Lung (tissue), 12 donors: Measurements from ENCODE around the gene ST3GAL5. TPM values are rescaled to one million over a fixed set of nuclear protein-coding genes. Genes with fewer than 3 reads are reported as not detected.

Experiments used
- ATAC-seq: fragments of 200-7000 bp; cut with Tn5 transposase; one replicate; pipeline ENCODE4 v1.9.1; 2020; ENCODE audit warnings: moderate number of reproducible peaks; ENCODE audit not compliant: insufficient read depth, low FRiP score
- DNase-seq, 3 donors: peaks; one replicate each; pipeline ENCODE4 v3.0.0-alpha.2; 2013 to 2017
- H3K27ac ChIP-seq, 2 donors: one replicate each; pipeline ENCODE4 v1.5.1; 2013; ENCODE audit warnings: mild to moderate bottlenecking in 2 of 2, moderate library complexity in 2 of 2, control low read depth in 1 of 2, inconsistent platforms in 1 of 2, low read depth in 1 of 2, low read length in 1 of 2
- H3K27me3 ChIP-seq, 3 donors: one replicate each; pipeline ENCODE4 v1.5.1; 2013; ENCODE audit warnings: low read length in 2 of 3; ENCODE audit not compliant: control insufficient read depth in 3 of 3, insufficient read depth in 3 of 3
- H3K36me3 ChIP-seq, 4 donors: one replicate each; pipeline ENCODE4 v1.5.1; 2013; ENCODE audit warnings: low read length in 4 of 4, mild to moderate bottlenecking in 1 of 4, moderate library complexity in 1 of 4; ENCODE audit not compliant: control insufficient read depth in 4 of 4, insufficient read depth in 4 of 4
- H3K4me1 ChIP-seq, 5 donors: one replicate each; pipeline ENCODE4 v1.5.1; 2013; ENCODE audit warnings: low read length in 5 of 5, mild to moderate bottlenecking in 2 of 5, moderate library complexity in 1 of 5; ENCODE audit not compliant: control insufficient read depth in 5 of 5, insufficient read depth in 5 of 5
- H3K4me3 ChIP-seq: one replicate; pipeline ENCODE4 v1.5.1; 2013; ENCODE audit warnings: mild to moderate bottlenecking, control low read depth, moderate library complexity
- H3K9ac ChIP-seq, 2 donors: one replicate each; pipeline ENCODE4 v1.5.1; 2013; ENCODE audit warnings: low read length in 2 of 2, control low read depth in 1 of 2; ENCODE audit not compliant: insufficient read depth in 1 of 2
- H3K9me3 ChIP-seq, 4 donors: one replicate each; pipeline ENCODE4 v1.5.1; 2013; ENCODE audit warnings: low read length in 3 of 4, mild to moderate bottlenecking in 1 of 4, moderate library complexity in 1 of 4; ENCODE audit not compliant: control insufficient read depth in 4 of 4, insufficient read depth in 3 of 4
- CTCF ChIP-seq: IDR thresholded peaks from 2 replicates; pipeline ENCODE4 v1.5.1; 2012; ENCODE audit warnings: mild to moderate bottlenecking; ENCODE audit errors: control extremely low read depth, extremely low read depth
- WGBS, 2 donors: extraction: QIAGEN DNeasy Blood & Tissue Kit; methylation state at CpG; one replicate each; pipeline ENCODE4 v1.1.7; 2013; 5-methylcytosine and 5-hydroxymethylcytosine counted together
- polyA plus RNA-seq, 2 donors: library from polyadenylated mRNA; stranded (reverse); fragments of 200-250 nt; gene quantifications; one replicate each; pipeline ENCODE4 v1.2.1, GENCODE V29; 2013
- total RNA-seq, 2 donors: library from RNA; depleted of rRNA in 1 of 2; stranded (reverse); fragments of >200 nt in 1 of 2; gene quantifications; one replicate each; pipeline ENCODE4 v1.2.1, GENCODE V29; 2014 to 2021
- donor health status: control.
- donor health status: control.
- donor health status: Bipolar disorder and iron deficiency.
- donor health status: healthy.
- donor health status: DM: yes; HTN: yes; CAD: no.

Gene ST3GAL5
- total and polyA plus RNA-seq, 4 donors: 31.1 to 149 (median 64.4) TPM

- no peaks in the 10 kb centered on the region for H3K4me1 ChIP-seq
These were observed 49.3 kb downstream of the ST3GAL5 start for GRCh38 chr2:85839461-85839860.

GRCh38 chr2:85838641-85839040, 50.1 kb downstream of the ST3GAL5 start:
- DNase-seq: no peak
- no peaks in the 10 kb centered on the region for H3K9me3 ChIP-seq
- ATAC-seq: no peak
- WGBS, 2 donors: 93 to 95% methylated on average over 6 of the region's 6 CpGs
- H3K27me3 ChIP-seq: no peaks in the 10 kb centered on the region
- no peaks in the 10 kb centered on the region for H3K4me1 ChIP-seq
- H3K27ac ChIP-seq: peak overlapping the region in 1 of 2 donors; percentile 15
- H3K4me3 ChIP-seq: no peak overlapping the region
- no peak for TF ChIP-seq CTCF
- H3K9ac ChIP-seq: no peak overlapping the region
- H3K36me3 ChIP-seq: peaks cover 0 to 14% (median under 1%) of the 10 kb centered on the region in 4 donors

More at GRCh38 chr2:85839461-85839860, 49.3 kb downstream of the ST3GAL5 start:
- Histone ChIP-seq H3K27ac (no peak overlapping the region), H3K27me3 (no peaks in the 10 kb centered on the region), H3K9me3 (no peaks in the 10 kb centered on the region), H3K4me3 (no peak overlapping the region), H3K9ac (no peak overlapping the region), H3K36me3 (peaks cover 0 to 14% (median 1%) of the 10 kb centered on the region in 4 donors)
- WGBS, 2 donors: 94 to 98% methylated on average over 10 of the region's 10 CpGs
- DNase-seq (no peak), ATAC-seq (no peak)
- TF ChIP-seq CTCF: no peak

- no peak overlapping the region for H3K27ac ChIP-seq
- H3K4me1 ChIP-seq: no peaks in the 10 kb centered on the region
- H3K9ac ChIP-seq: no peak overlapping the region
- no peak for TF ChIP-seq CTCF
- no peaks in the 10 kb centered on the region for H3K9me3 ChIP-seq
- ATAC-seq (no peak), DNase-seq (no peak)
- no peak overlapping the region for H3K4me3 ChIP-seq
- H3K36me3 ChIP-seq: peaks cover 0 to 13% (median 0%) of the 10 kb centered on the region in 4 donors
- H3K27me3 ChIP-seq: no peaks in the 10 kb centered on the region
- WGBS, 2 donors: 64 to 80% methylated on average over 4 of the region's 4 CpGs
These were observed 50.6 kb downstream of the ST3GAL5 start for GRCh38 chr2:85838181-85838580.

- TF ChIP-seq CTCF: no peak
These were observed 54.3 kb downstream of the ST3GAL5 start for GRCh38 chr2:85834466-85834865.

More at GRCh38 chr2:85834466-85834865, 54.3 kb downstream of the ST3GAL5 start:
- Histone ChIP-seq H3K4me3 (no peak overlapping the region), H3K9me3 (no peaks in the 10 kb centered on the region), H3K36me3 (peaks cover 0 to 7% (median 0%) of the 10 kb centered on the region in 4 donors), H3K27ac (no peak overlapping the region), H3K4me1 (no peaks in the 10 kb centered on the region), H3K27me3 (no peaks in the 10 kb centered on the region), H3K9ac (no peak overlapping the region)
- ATAC-seq (no peak), DNase-seq (no peak)
